Mesothelial cell of epicardium (in vitro differentiated cells): ENCODE data around the gene ZFR2. TPM values are rescaled to one million over a fixed set of nuclear protein-coding genes. Genes with fewer than 3 reads are reported as not detected.

Experiments
- DNase-seq, 2 experiments: peaks; one replicate each; pipeline ENCODE4 v3.0.0; 2021; ENCODE audit warnings: low spot score in 2 of 2; ENCODE audit not compliant: unreplicated experiment in 2 of 2
- H3K27ac Mint-ChIP-seq: 2 replicates; pipeline ENCODE4 v1.8.0; 2021; ENCODE audit warnings: mixed read lengths
- H3K27me3 Mint-ChIP-seq: 2 replicates; pipeline ENCODE4 v1.8.0; 2021; ENCODE audit warnings: low read depth, mixed read lengths
- H3K36me3 Mint-ChIP-seq: 2 replicates; pipeline ENCODE4 v1.8.0; 2021; ENCODE audit warnings: mixed read lengths
- H3K4me1 Mint-ChIP-seq: 2 replicates; pipeline ENCODE4 v1.8.0; 2021; ENCODE audit warnings: mixed read lengths
- H3K4me3 Mint-ChIP-seq: 2 replicates; pipeline ENCODE4 v1.8.0; 2021; ENCODE audit warnings: mild to moderate bottlenecking, moderate library complexity, mixed read lengths
- H3K9me3 Mint-ChIP-seq: 2 replicates; pipeline ENCODE4 v1.8.0; 2021; ENCODE audit warnings: mixed read lengths
- total RNA-seq: library from RNA; stranded (reverse); gene quantifications from 3 replicates; pipeline ENCODE4 v1.2.1, GENCODE V29; 2021
- TF ChIP-seq, protein P1 (sequence below): fragments of 200-600 bp; sonication (generic); IDR thresholded peaks from one replicate; pipeline ENCODE4 v1.5.0; 2021; ENCODE audit warnings: antibody characterized with exemption; ENCODE audit not compliant: unreplicated experiment

The ZFR2 gene
- 2.6 to 3.6 TPM (median 3.0 TPM) in 3 replicates for total RNA-seq

- H3K27ac Mint-ChIP-seq, result no peak within 1 kb of the TSS
Observed at GRCh38 chr19:3868770-3869456, at the start of gene ZFR2. ZFR2 (minus strand) TSS chr19:3869038; CDS start chr19:3869017, 21 bp downstream.

DNA sequence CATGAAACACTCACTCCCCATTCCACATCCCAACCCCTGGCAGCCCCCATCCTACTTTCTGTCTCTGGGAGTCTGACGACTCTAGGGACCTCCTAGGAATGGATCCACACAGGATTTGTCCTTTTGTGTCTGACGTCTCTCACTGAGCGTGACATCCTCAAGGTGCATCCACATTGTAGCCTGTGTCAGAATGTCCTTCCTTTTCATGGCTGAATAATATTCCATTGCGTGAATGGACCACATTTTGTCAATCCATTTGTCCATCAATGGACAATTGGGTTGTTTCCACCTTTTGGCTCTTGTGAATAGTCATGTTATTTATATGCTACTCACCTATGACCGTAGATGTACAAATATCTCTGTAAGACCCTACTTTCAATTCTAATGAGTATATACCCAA lies 47.2 kb upstream of the ZFR2 start:
- H3K27ac Mint-ChIP-seq, result no peak overlapping the region
- no peaks in the 10 kb centered on the region for H3K27me3 Mint-ChIP-seq
- no peaks in the 10 kb centered on the region for H3K36me3 Mint-ChIP-seq
- no peak overlapping the region for H3K4me3 Mint-ChIP-seq
- DNase-seq, result no peak
- TF ChIP-seq, protein P1, sequence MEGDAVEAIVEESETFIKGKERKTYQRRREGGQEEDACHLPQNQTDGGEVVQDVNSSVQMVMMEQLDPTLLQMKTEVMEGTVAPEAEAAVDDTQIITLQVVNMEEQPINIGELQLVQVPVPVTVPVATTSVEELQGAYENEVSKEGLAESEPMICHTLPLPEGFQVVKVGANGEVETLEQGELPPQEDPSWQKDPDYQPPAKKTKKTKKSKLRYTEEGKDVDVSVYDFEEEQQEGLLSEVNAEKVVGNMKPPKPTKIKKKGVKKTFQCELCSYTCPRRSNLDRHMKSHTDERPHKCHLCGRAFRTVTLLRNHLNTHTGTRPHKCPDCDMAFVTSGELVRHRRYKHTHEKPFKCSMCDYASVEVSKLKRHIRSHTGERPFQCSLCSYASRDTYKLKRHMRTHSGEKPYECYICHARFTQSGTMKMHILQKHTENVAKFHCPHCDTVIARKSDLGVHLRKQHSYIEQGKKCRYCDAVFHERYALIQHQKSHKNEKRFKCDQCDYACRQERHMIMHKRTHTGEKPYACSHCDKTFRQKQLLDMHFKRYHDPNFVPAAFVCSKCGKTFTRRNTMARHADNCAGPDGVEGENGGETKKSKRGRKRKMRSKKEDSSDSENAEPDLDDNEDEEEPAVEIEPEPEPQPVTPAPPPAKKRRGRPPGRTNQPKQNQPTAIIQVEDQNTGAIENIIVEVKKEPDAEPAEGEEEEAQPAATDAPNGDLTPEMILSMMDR, result no peak
- peaks cover 6% of the 10 kb centered on the region for H3K9me3 Mint-ChIP-seq
- H3K4me1 Mint-ChIP-seq, result no peaks in the 10 kb centered on the region

More at GRCh38 chr19:3868770-3869456, at the start of gene ZFR2:
- no peak for DNase-seq
- TF ChIP-seq, protein P1, result no peak
- Mint-ChIP-seq H3K36me3 (no peaks in the 10 kb centered on the region), H3K9me3 (no peaks in the 10 kb centered on the region), H3K4me3 (peak within 1 kb of the TSS; percentile 41), H3K27me3 (peaks cover 80% of the 10 kb centered on the region), H3K4me1 (no peaks in the 10 kb centered on the region)

DNA sequence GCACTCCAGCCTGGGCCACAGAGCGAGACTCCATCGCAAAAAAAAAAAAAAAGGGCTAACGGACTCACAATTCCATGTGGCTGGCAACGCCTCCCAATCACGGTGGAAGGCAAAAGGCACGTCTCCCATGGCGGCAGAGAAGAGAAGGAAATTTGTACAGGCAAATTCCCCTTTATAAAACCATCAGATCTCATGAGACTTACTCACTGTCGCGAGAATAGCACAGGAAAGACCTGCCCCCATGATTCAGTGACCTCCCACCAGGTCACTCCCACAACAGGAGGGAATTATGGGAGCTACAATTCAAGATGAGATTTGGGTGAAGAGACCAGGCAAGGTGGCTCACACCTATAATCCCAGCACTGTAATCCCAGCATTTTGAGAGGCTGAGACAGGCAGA lies 45.4 kb upstream of the ZFR2 start:
- Mint-ChIP-seq H3K36me3 (no peaks in the 10 kb centered on the region), H3K27ac (no peak overlapping the region), H3K27me3 (no peaks in the 10 kb centered on the region), H3K4me3 (no peak overlapping the region), H3K9me3 (peaks cover 3% of the 10 kb centered on the region), H3K4me1 (no peaks in the 10 kb centered on the region)
- DNase-seq, result no peak
- TF ChIP-seq, protein P1, result no peak

DNA sequence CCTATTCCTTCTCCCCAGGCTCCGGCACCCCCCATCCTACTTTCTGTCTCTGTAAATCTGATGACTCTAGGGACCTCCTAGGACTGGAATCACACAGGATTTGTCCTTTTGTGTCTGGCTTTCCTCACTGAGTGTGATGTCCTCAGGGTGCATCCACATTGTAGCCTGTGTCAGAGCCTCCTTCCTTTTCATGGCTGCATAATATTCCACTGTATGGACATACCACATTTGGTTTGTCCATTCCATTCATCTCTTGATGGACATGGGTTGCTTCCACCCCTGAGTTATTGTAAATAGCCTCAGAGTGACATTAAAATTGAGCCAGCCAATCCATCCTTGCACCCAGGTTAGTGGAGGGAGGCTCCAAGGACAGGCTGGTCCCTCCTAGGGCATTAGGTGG lies 41.3 kb upstream of the ZFR2 start:
- Mint-ChIP-seq H3K9me3 (no peaks in the 10 kb centered on the region), H3K27ac (no peak overlapping the region), H3K36me3 (no peaks in the 10 kb centered on the region), H3K4me3 (no peak overlapping the region), H3K27me3 (peaks cover 3% of the 10 kb centered on the region), H3K4me1 (no peaks in the 10 kb centered on the region)
- no peak for DNase-seq
- TF ChIP-seq, protein P1, result no peak

DNA sequence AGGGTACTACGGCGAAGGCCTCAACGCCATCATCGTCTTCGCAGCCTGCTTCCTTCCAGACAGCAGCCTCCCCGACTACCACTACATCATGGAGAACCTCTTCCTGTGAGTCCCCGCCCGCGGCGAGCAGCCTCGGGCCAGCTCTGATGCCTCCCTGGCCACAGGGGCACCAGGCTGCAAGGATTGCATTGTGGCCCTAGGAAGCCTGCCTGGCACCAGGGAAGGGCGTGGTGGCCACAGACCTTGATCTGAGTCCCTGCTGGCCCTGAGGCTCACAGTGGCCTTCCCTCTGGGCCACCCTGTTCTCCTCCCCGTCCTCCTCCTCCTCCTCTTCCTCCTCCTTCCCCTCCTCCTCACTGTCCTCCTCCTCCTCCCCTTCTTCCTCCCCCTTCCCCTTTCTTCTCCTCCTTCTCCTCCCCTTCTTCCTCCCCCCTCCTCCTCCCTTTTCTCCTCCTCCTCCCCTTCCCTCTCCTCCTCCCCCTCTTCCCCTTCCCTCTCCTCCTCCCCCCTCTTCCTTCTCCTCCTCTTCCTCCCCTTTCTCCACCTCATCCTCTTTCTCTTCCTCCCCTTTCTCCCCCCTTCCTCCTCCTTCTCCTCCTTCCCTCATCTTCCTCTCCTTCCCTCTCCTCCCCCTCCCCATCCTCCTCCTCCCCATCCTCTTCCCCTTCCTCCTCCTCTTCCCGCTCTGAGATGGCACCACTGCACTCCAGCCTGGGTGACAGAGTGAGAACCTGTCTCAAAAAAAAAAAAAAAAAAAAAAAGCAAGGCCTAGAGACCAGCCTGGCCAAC lies 39.6 kb upstream of the ZFR2 start:
- TF ChIP-seq, protein P1, result no peak

More for the DNA sequence above, 39.6 kb upstream of the ZFR2 start:
- H3K27ac Mint-ChIP-seq, result no peak overlapping the region
- peaks cover 3% of the 10 kb centered on the region for H3K27me3 Mint-ChIP-seq
- H3K9me3 Mint-ChIP-seq, result no peaks in the 10 kb centered on the region
- no peaks in the 10 kb centered on the region for H3K36me3 Mint-ChIP-seq
- no peak for DNase-seq
- H3K4me3 Mint-ChIP-seq, result no peak overlapping the region
- H3K4me1 Mint-ChIP-seq, result no peaks in the 10 kb centered on the region
